Loucy (cell line): Measurements from ENCODE around the gene ANKRD34B.

Experiments
- H2AFZ ChIP-seq: fragments of 200-600 bp; sonication (generic); 2 replicates; pipeline ENCODE4 v1.6.0; 2016; ENCODE audit warnings: antibody characterized with exemption, mild to moderate bottlenecking, low read length, moderate library complexity
- H3F3A ChIP-seq: fragments of 200-600 bp; 2 replicates; pipeline ENCODE4 v1.6.0; 2016; ENCODE audit warnings: antibody characterized with exemption, low read depth, mild to moderate bottlenecking
- H3K27me3 ChIP-seq: fragments of 200-600 bp; sonication (generic); 2 replicates; pipeline ENCODE4 v1.6.1; 2014; ENCODE audit warnings: low read length, mild to moderate bottlenecking; ENCODE audit not compliant: insufficient read depth, poor library complexity, severe bottlenecking
- H3K36me3 ChIP-seq: fragments of 200-600 bp; sonication (generic); 2 replicates; pipeline ENCODE4 v1.6.1; 2016; ENCODE audit warnings: low read length; ENCODE audit not compliant: insufficient read depth
- H3K4me1 ChIP-seq: fragments of 200-600 bp; sonication (generic); 2 replicates; pipeline ENCODE4 v1.5.1; 2014; ENCODE audit warnings: low read length, mild to moderate bottlenecking; ENCODE audit not compliant: insufficient read depth, poor library complexity, severe bottlenecking
- H3K4me2 ChIP-seq: fragments of 200-600 bp; sonication (generic); 2 replicates; pipeline ENCODE4 v1.6.0; 2014; ENCODE audit warnings: antibody characterized with exemption, low read length, low read depth, mild to moderate bottlenecking; ENCODE audit not compliant: poor library complexity, severe bottlenecking
- H3K4me3 ChIP-seq: fragments of 200-600 bp; sonication (generic); 2 replicates; pipeline ENCODE4 v1.5.1; 2014; ENCODE audit warnings: low read length, mild to moderate bottlenecking, mixed read lengths; ENCODE audit not compliant: poor library complexity, severe bottlenecking
- H3K79me2 ChIP-seq: fragments of 200-600 bp; sonication (generic); 2 replicates; pipeline ENCODE4 v1.6.1; 2014; ENCODE audit warnings: low read length; ENCODE audit not compliant: insufficient read depth
- H3K9ac ChIP-seq: fragments of 200-600 bp; sonication (generic); 2 replicates; pipeline ENCODE4 v1.6.0; 2014; ENCODE audit warnings: mild to moderate bottlenecking, low read depth, low read length, moderate library complexity; ENCODE audit not compliant: poor library complexity, severe bottlenecking
- H3K9me2 ChIP-seq: fragments of 200-600 bp; sonication (generic); replicated peaks from 2 replicates; pipeline ENCODE4 v1.6.1; 2016; ENCODE audit warnings: low read depth, low read length, mixed read lengths
- H3K9me3 ChIP-seq: fragments of 200-600 bp; sonication (generic); 2 replicates; pipeline ENCODE4 v1.6.1; 2014; ENCODE audit warnings: mild to moderate bottlenecking, antibody characterized with exemption, low read length, low read depth; ENCODE audit not compliant: insufficient read depth
- H4K20me1 ChIP-seq: fragments of 200-600 bp; sonication (generic); 2 replicates; pipeline ENCODE4 v1.6.0; 2014; ENCODE audit warnings: antibody characterized with exemption, low read length, mild to moderate bottlenecking; ENCODE audit not compliant: insufficient read depth, poor library complexity, severe bottlenecking
- EZH2phosphoT487 ChIP-seq: fragments of 200-600 bp; IDR thresholded peaks from 2 replicates; pipeline ENCODE4 v1.6.1; 2018; ENCODE audit warnings: antibody characterized with exemption, mild to moderate bottlenecking, moderate library complexity, borderline replicate concordance
- TF ChIP-seq, protein P1 (sequence below): fragments of 200-600 bp; sonication (generic); conservative IDR thresholded peaks from 2 replicates; pipeline ENCODE4 v1.5.1; 2014; ENCODE audit warnings: mild to moderate bottlenecking, antibody characterized with exemption, low read length

Gene ANKRD34B

DNA sequence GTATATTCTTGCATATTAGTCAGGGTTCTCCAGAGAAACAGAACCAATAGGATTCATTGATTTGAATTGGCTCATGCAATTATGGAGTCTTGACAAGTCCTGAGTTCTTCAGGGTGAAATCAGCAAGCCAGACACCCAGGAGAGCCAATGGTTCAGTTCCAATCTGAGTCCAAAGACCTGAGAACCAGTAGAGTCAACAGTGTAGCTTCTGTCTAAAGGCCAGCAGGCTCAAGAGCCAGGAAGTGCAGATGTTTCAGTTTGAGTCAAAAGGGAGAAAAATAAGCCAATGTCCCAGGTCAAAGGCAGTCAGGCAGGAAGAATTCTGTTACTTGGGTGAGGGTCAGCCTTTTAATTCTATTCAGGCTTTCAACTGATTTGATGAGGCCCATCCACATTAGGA, 37.8 kb upstream of the ANKRD34B start:
- no peaks in the 10 kb centered on the region for H3K36me3 ChIP-seq
- no peaks in the 10 kb centered on the region for H3K27me3 ChIP-seq
- no peak overlapping the region for H3K4me2 ChIP-seq
- no peak overlapping the region for H3K4me3 ChIP-seq
- H3K4me1 ChIP-seq, result no peaks in the 10 kb centered on the region
- H3K79me2 ChIP-seq, result no peaks in the 10 kb centered on the region
- H3K9ac ChIP-seq, result no peak overlapping the region
- H3K9me2 ChIP-seq, result no peaks in the 10 kb centered on the region
- H3K9me3 ChIP-seq, result 0 out of 2 replicates have a peak, but pooled peaks cover 8% of the 10 kb centered on the region
- TF ChIP-seq, protein P1, sequence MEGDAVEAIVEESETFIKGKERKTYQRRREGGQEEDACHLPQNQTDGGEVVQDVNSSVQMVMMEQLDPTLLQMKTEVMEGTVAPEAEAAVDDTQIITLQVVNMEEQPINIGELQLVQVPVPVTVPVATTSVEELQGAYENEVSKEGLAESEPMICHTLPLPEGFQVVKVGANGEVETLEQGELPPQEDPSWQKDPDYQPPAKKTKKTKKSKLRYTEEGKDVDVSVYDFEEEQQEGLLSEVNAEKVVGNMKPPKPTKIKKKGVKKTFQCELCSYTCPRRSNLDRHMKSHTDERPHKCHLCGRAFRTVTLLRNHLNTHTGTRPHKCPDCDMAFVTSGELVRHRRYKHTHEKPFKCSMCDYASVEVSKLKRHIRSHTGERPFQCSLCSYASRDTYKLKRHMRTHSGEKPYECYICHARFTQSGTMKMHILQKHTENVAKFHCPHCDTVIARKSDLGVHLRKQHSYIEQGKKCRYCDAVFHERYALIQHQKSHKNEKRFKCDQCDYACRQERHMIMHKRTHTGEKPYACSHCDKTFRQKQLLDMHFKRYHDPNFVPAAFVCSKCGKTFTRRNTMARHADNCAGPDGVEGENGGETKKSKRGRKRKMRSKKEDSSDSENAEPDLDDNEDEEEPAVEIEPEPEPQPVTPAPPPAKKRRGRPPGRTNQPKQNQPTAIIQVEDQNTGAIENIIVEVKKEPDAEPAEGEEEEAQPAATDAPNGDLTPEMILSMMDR, result no peak
- no peak for TF ChIP-seq EZH2phosphoT487
- H2AFZ ChIP-seq, result no peak overlapping the region
- no peaks in the 10 kb centered on the region for H3F3A ChIP-seq
- no peaks in the 10 kb centered on the region for H4K20me1 ChIP-seq

DNA sequence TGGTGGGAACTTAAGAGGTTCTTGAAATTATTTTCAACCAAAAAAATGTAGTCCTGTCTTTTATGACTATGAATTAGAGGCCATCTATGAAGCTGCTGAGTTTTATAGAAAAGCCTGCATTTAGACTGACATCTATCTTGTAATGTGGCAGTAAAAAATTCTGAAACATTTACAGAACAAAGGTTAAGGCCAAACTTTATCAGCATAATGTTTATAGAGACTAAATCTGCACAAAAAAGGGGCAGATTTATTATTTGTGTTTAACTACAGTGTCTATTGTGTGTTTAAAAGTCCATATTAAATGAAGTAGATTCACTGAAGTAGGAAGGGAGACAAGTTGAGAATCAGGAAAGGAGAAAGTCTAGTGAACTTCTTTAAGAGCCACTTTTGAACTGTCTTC, 37.3 kb upstream of the ANKRD34B start:
- H3K4me1 ChIP-seq, result no peaks in the 10 kb centered on the region
- no peaks in the 10 kb centered on the region for H3K36me3 ChIP-seq
- no peak for TF ChIP-seq EZH2phosphoT487
- no peaks in the 10 kb centered on the region for H3K9me2 ChIP-seq
- H3K4me2 ChIP-seq, result no peak overlapping the region
- no peak overlapping the region for H2AFZ ChIP-seq
- no peaks in the 10 kb centered on the region for H4K20me1 ChIP-seq
- no peak overlapping the region for H3K4me3 ChIP-seq
- H3K9me3 ChIP-seq, result 0 out of 2 replicates have a peak, but pooled peaks cover 8% of the 10 kb centered on the region
- H3F3A ChIP-seq, result no peaks in the 10 kb centered on the region
- no peaks in the 10 kb centered on the region for H3K79me2 ChIP-seq
- H3K9ac ChIP-seq, result no peak overlapping the region
- H3K27me3 ChIP-seq, result no peaks in the 10 kb centered on the region

DNA sequence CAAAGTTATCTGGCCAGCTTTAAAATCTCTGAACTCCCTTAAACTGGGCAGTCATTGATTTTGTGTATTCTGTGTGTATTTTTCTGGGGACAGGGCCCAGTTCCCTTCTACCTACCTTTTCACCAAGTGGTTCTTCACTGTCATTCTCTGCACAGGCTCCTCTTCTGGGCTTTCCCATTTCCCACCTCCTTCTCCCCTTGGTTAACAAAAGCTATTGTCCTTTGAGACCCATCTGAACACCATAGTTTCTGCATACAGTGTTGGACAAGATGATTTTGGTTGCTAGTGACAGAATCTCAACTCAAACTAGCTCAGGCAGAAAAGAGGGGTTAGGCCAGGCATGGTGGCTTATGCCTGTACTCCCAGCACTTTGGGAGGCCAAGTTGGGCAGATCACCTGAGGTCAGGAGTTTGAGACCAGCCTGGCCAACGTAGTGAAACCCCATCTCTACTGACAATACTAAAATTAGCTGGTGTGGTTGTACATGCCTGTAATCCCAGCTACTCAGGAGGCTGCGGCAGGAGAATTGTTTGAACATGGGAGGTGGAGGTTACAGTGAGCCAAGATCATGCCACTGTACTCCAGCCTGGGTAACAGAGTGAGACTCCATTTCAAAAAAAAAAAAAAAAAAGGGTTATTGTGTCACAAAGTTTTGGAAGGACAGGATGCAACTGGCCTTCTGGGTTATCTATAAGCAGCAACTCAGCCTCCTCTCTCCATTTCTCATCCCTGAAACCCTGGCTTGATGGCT, 31.0 kb upstream of the ANKRD34B start:
- no peaks in the 10 kb centered on the region for H3F3A ChIP-seq
- no peaks in the 10 kb centered on the region for H3K9me3 ChIP-seq
- no peaks in the 10 kb centered on the region for H3K9me2 ChIP-seq

More for the DNA sequence above, 31.0 kb upstream of the ANKRD34B start:
- TF ChIP-seq, protein P1, result no peak
- no peak for TF ChIP-seq EZH2phosphoT487
- Histone ChIP-seq H3K27me3 (no peaks in the 10 kb centered on the region), H3K36me3 (no peaks in the 10 kb centered on the region), H4K20me1 (no peaks in the 10 kb centered on the region), H3K4me3 (no peak overlapping the region), H3K79me2 (no peaks in the 10 kb centered on the region), H3K4me2 (no peak overlapping the region), H3K4me1 (no peaks in the 10 kb centered on the region), H3K9ac (no peak overlapping the region), H2AFZ (no peak overlapping the region; the same call in 1 of the 2 replicates)
